ENCODE results near the gene SRXN1.

Gene SRXN1

GRCh38 chr20:602111-602970 lies 50.7 kb downstream of the SRXN1 start:
- DNase-seq: no peak

- no peak for DNase-seq
These were observed 52.3 kb downstream of the SRXN1 start for GRCh38 chr20:600736-601135.

- DNase-seq: no peak
These were observed 52.9 kb downstream of the SRXN1 start for GRCh38 chr20:600141-600540.

- DNase-seq: no peak
These were observed 54.7 kb downstream of the SRXN1 start for GRCh38 chr20:598133-598850.

GRCh38 chr20:597560-597959 lies 55.4 kb downstream of the SRXN1 start:
- DNase-seq: no peak

All from NCI-H2081 (cell line).